NT2/D1 (cell line): ENCODE measurements around the gene POU6F1.

Experiments used
- YY1 ChIP-seq: IDR thresholded peaks from 2 replicates; pipeline ENCODE4 v1.6.1; 2011; ENCODE audit not compliant: insufficient read length, insufficient read depth
- ZNF274 ChIP-seq: IDR thresholded peaks from 2 replicates; pipeline ENCODE4 v1.6.1; 2011; ENCODE audit warnings: mild to moderate bottlenecking, low read depth, low read length

DNA sequence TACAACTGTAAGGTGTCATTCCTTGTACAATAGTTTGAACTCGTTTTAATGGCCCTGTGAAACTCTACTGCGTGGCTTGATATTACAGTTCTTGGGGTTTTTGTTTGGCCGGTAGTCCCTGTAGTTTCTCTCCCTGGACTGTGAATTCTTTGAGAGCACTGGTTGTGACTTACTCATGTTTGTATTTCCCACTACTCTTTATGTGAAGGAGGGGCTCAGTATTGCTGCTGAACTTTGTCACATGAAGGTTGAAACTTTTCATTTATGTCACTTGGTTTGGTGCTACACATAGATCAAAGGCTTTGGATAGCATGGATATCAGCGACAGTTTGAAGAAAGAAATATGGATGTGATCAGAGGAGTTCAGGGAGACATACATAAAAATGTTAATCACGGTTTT lies 1.5 kb upstream of the POU6F1 start:
- TF ChIP-seq YY1, result no peak
- no peak for TF ChIP-seq ZNF274
